PC-9 (cell line): ENCODE measurements around the gene FANK1. TPM values are rescaled to one million over a fixed set of nuclear protein-coding genes. Genes with fewer than 3 reads are reported as not detected.

Experiments used
- BruUV-seq: library from RNA; stranded (reverse); fragments of 400-500 nt; replicated peaks from 2 replicates; lab custom pipeline; 2021; lab: Mats Ljungman, UMichigan
- CTCF ChIA-PET: fragments of 300-600 bp; sonication (Branson Sonifier 250); formaldehyde crosslinking; loops from one replicate; lab custom pipeline; 2022; ENCODE audit warnings: antibody characterized with exemption; lab: Charles Lee
- POLR2A ChIA-PET: fragments of 300-600 bp; sonication (Branson Sonifier 250); formaldehyde crosslinking; loops from one replicate; lab custom pipeline; 2022; ENCODE audit warnings: antibody characterized with exemption; ENCODE audit not compliant: unreplicated experiment; lab: Charles Lee
- DNase-seq, 2 experiments: peaks; one replicate each; pipeline versions ENCODE4 v3.0.0 to v3.0.0-alpha.2; 2015 to 2022; ENCODE audit warnings: mixed read lengths in 1 of 2
- H2AFZ ChIP-seq: fragments of 200-600 bp; sonication (generic); 2 replicates; pipeline ENCODE4 v1.8.1; 2017; ENCODE audit warnings: antibody characterized with exemption
- H3F3A ChIP-seq: fragments of 200-600 bp; sonication (generic); 2 replicates; pipeline ENCODE4 v1.8.1; 2017; ENCODE audit warnings: antibody characterized with exemption, mild to moderate bottlenecking, low read depth; ENCODE audit not compliant: insufficient read depth
- H3K27ac ChIP-seq: fragments of 200-600 bp; sonication (generic); 2 replicates; pipeline ENCODE4 v1.6.1; 2016; ENCODE audit warnings: mixed run types
- H3K27me3 ChIP-seq: fragments of 200-600 bp; sonication (generic); 2 replicates; pipeline ENCODE4 v1.6.1; 2016; ENCODE audit warnings: low read depth, mixed run types; ENCODE audit not compliant: insufficient read depth
- H3K36me3 ChIP-seq: fragments of 200-600 bp; sonication (generic); 2 replicates; pipeline ENCODE4 v1.6.1; 2016; ENCODE audit warnings: low read depth, mixed run types
- H3K4me1 ChIP-seq: fragments of 200-600 bp; sonication (generic); replicated peaks from 2 replicates; pipeline ENCODE4 v1.6.1; 2016; ENCODE audit warnings: mixed run types; ENCODE audit not compliant: insufficient read depth
- H3K4me2 ChIP-seq: fragments of 200-600 bp; sonication (generic); 2 replicates; pipeline ENCODE4 v1.6.1; 2017; ENCODE audit warnings: mixed run types
- H3K4me3 ChIP-seq: fragments of 200-600 bp; sonication (generic); 2 replicates; pipeline ENCODE4 v1.6.1; 2016; ENCODE audit warnings: mixed run types
- H3K79me2 ChIP-seq: fragments of 200-600 bp; sonication (generic); 2 replicates; pipeline ENCODE4 v1.6.1; 2017; ENCODE audit warnings: low read depth, mixed run types
- H3K9me2 ChIP-seq: fragments of 200-600 bp; sonication (generic); 2 replicates; pipeline ENCODE4 v1.8.1; 2017; ENCODE audit warnings: mild to moderate bottlenecking; ENCODE audit not compliant: insufficient read depth
- H3K9me3 ChIP-seq: fragments of 200-600 bp; sonication (generic); 2 replicates; pipeline ENCODE4 v1.8.1; 2016; ENCODE audit warnings: low read depth; ENCODE audit not compliant: insufficient read depth
- H4K20me1 ChIP-seq: fragments of 200-600 bp; sonication (generic); 2 replicates; pipeline ENCODE4 v1.8.1; 2017; ENCODE audit not compliant: insufficient read depth
- EZH2 ChIP-seq: fragments of 200-600 bp; sonication (generic); IDR thresholded peaks from 2 replicates; pipeline ENCODE4 v1.8.0; 2017; ENCODE audit warnings: antibody characterized with exemption, low read depth
- intact Hi-C: fragments of 100-400 bp; cut with micrococcal nuclease; formaldehyde crosslinking; loops from one replicate; pipeline ENCODE4 v1.10.0; 2022; ENCODE audit not compliant: unreplicated experiment
- total RNA-seq: library from RNA; stranded (reverse); gene quantifications from 2 replicates; pipeline ENCODE4 v1.2.3, GENCODE V29; 2021
- TF ChIP-seq, protein P1 (sequence below): fragments of 200-600 bp; sonication (generic); conservative IDR thresholded peaks from 2 replicates; pipeline ENCODE4 v1.6.1; 2017; ENCODE audit warnings: mixed run types, antibody characterized with exemption, mild to moderate bottlenecking, moderate library complexity

FANK1 gene
- total RNA-seq, 1 experiment from 2014 or later, result 21.4 TPM

DNA sequence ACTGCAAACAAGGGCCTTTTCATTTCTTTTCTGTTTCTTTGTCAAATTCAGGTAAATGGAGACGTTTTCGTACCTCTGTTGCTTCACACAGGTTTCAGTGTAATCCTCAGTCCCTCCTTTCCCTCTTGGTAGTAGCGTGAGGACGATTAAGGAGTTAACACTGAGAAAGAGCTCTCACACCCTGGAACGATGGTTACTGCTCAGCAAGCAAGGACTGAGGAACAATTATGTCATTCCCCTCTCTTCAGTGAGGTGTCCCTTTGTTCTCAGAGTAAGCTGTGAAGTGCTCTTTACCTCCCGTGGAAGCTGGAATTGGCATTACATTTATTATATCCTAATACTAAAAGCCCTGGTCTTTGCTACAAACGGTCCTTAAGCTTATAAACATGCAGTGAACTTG lies 95.9 kb downstream of the FANK1 start:
- ChIA-PET CTCF (no interaction called here), POLR2A (interaction anchor here (0.6 kb wide), 1 partner anchor 247 kb away, joined by 3 read pairs; no protein-coding TSS in a partner anchor)
- H3K27me3 ChIP-seq, result no peaks in the 10 kb centered on the region
- H3K27ac ChIP-seq, result no peak overlapping the region
- H3K4me2 ChIP-seq, result no peak overlapping the region
- no peaks in the 10 kb centered on the region for H3F3A ChIP-seq
- H2AFZ ChIP-seq, result no peak overlapping the region
- H3K79me2 ChIP-seq, result no peaks in the 10 kb centered on the region
- intact Hi-C loops, result no loop called here
- H3K9me2 ChIP-seq, result no peaks in the 10 kb centered on the region
- H3K9me3 ChIP-seq, result no peaks in the 10 kb centered on the region
- H4K20me1 ChIP-seq, result no peaks in the 10 kb centered on the region
- no peak for TF ChIP-seq EZH2
- TF ChIP-seq, protein P1, sequence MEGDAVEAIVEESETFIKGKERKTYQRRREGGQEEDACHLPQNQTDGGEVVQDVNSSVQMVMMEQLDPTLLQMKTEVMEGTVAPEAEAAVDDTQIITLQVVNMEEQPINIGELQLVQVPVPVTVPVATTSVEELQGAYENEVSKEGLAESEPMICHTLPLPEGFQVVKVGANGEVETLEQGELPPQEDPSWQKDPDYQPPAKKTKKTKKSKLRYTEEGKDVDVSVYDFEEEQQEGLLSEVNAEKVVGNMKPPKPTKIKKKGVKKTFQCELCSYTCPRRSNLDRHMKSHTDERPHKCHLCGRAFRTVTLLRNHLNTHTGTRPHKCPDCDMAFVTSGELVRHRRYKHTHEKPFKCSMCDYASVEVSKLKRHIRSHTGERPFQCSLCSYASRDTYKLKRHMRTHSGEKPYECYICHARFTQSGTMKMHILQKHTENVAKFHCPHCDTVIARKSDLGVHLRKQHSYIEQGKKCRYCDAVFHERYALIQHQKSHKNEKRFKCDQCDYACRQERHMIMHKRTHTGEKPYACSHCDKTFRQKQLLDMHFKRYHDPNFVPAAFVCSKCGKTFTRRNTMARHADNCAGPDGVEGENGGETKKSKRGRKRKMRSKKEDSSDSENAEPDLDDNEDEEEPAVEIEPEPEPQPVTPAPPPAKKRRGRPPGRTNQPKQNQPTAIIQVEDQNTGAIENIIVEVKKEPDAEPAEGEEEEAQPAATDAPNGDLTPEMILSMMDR, result no peak
- no peaks in the 10 kb centered on the region for H3K36me3 ChIP-seq
- H3K4me3 ChIP-seq, result no peak overlapping the region
- H3K4me1 ChIP-seq, result no peaks in the 10 kb centered on the region
- no TSS peak for BruUV-seq
- DNase-seq, result no peak

DNA sequence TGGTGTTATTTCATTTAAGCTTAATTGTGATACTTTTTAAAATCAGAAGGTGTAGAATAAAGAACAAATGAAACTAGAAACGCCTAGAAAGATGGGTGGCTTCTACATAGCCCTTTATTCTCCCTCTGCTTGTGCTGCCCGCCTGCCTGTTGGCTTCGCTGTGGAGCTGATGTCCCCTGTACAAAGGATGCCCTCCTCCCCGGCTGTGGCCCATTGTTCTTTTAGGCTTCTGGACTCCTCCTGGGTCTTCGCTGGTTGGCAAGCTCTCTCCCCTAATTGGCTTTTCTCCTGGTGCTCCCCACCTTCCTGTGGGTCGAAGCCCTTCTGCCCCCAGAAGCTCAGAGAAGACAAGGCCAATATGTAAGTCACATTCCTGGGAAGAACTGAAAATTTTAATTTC lies 98.2 kb downstream of the FANK1 start:
- no peaks in the 10 kb centered on the region for H3K4me1 ChIP-seq
- H3K4me3 ChIP-seq, result no peak overlapping the region
- no peak overlapping the region for H3K27ac ChIP-seq
- no peaks in the 10 kb centered on the region for H3K79me2 ChIP-seq
- CTCF ChIA-PET, result no interaction called here
- H3K27me3 ChIP-seq, result no peaks in the 10 kb centered on the region
- TF ChIP-seq, protein P1, result no peak
- no peak for TF ChIP-seq EZH2
- H4K20me1 ChIP-seq, result no peaks in the 10 kb centered on the region
- intact Hi-C loops, result no loop called here
- no peaks in the 10 kb centered on the region for H3K9me2 ChIP-seq
- no peak overlapping the region for H3K4me2 ChIP-seq
- no peaks in the 10 kb centered on the region for H3K9me3 ChIP-seq
- no peak for DNase-seq
- H3K36me3 ChIP-seq, result no peaks in the 10 kb centered on the region
- POLR2A ChIA-PET, result no interaction called here
- BruUV-seq, result no TSS peak
- H3F3A ChIP-seq, result no peaks in the 10 kb centered on the region
- no peak overlapping the region for H2AFZ ChIP-seq

- Histone ChIP-seq H3K4me2 (no peak overlapping the region), H2AFZ (no peak overlapping the region), H3F3A (no peaks in the 10 kb centered on the region), H3K4me1 (no peaks in the 10 kb centered on the region), H3K9me3 (no peaks in the 10 kb centered on the region), H4K20me1 (no peaks in the 10 kb centered on the region), H3K79me2 (no peaks in the 10 kb centered on the region), H3K27me3 (no peaks in the 10 kb centered on the region), H3K9me2 (no peaks in the 10 kb centered on the region), H3K4me3 (no peak overlapping the region), H3K36me3 (no peaks in the 10 kb centered on the region), H3K27ac (no peak overlapping the region)
- TF ChIP-seq, protein P1, result no peak
- TF ChIP-seq EZH2, result no peak
- intact Hi-C loops, result no loop called here
- no TSS peak for BruUV-seq
- POLR2A ChIA-PET, result no interaction called here
- no peak for DNase-seq
- CTCF ChIA-PET, result no interaction called here
These were observed 99.5 kb downstream of the FANK1 start for GRCh38 chr10:125995726-125996304.
